ENCODE measurements around the gene VILL.

The VILL gene

GRCh38 chr3:38015984-38016383 lies 25.4 kb downstream of the VILL start:
- Histone ChIP-seq H3K4me2 (ENCODE audit: low read depth, low read length) (no peak overlapping the region), H3K9ac (ENCODE audit: low read length) (no peak overlapping the region), H2AFZ (ENCODE audit: low read length) (no peak overlapping the region), H3K79me2 (ENCODE audit: low read length) (no peaks in the 10 kb centered on the region), H3K4me3 (ENCODE audit: low read length) (no peak overlapping the region), H3K27me3 (replicated peaks; ENCODE audit: insufficient read depth, low read length) (no peaks in the 10 kb centered on the region), H3K9me3 (replicated peaks; ENCODE audit: insufficient read depth, low read length) (no peaks in the 10 kb centered on the region), H3K4me1 (ENCODE audit: low read length) (no peaks in the 10 kb centered on the region), H3K9me2 (replicated peaks; ENCODE audit: insufficient read depth, low read length) (no peaks in the 10 kb centered on the region), H3K27ac (ENCODE audit: low read length) (no peak overlapping the region), H3F3A (ENCODE audit: insufficient read depth, low read length) (no peaks in the 10 kb centered on the region), H4K20me1 (ENCODE audit: insufficient read depth, low read length) (no peaks in the 10 kb centered on the region), H3K36me3 (replicated peaks; ENCODE audit: insufficient read depth, low read length) (no peaks in the 10 kb centered on the region)
- TF ChIP-seq EZH2 (optimal IDR thresholded peaks at IDR 0.05; ENCODE audit: low read depth, low read length) (no peak), EZH2phosphoT487 (IDR thresholded peaks at IDR 0.05; ENCODE audit: low read length) (no peak)
- TF ChIP-seq, protein P1, sequence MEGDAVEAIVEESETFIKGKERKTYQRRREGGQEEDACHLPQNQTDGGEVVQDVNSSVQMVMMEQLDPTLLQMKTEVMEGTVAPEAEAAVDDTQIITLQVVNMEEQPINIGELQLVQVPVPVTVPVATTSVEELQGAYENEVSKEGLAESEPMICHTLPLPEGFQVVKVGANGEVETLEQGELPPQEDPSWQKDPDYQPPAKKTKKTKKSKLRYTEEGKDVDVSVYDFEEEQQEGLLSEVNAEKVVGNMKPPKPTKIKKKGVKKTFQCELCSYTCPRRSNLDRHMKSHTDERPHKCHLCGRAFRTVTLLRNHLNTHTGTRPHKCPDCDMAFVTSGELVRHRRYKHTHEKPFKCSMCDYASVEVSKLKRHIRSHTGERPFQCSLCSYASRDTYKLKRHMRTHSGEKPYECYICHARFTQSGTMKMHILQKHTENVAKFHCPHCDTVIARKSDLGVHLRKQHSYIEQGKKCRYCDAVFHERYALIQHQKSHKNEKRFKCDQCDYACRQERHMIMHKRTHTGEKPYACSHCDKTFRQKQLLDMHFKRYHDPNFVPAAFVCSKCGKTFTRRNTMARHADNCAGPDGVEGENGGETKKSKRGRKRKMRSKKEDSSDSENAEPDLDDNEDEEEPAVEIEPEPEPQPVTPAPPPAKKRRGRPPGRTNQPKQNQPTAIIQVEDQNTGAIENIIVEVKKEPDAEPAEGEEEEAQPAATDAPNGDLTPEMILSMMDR (IDR thresholded peaks at IDR 0.05; ENCODE audit: low read length) = no peak
- no peak for DNase-seq

GRCh38 chr3:38016410-38016809 lies 25.8 kb downstream of the VILL start:
- Histone ChIP-seq H3K27ac (ENCODE audit: low read length) (no peak overlapping the region), H3K36me3 (replicated peaks; ENCODE audit: insufficient read depth, low read length) (no peaks in the 10 kb centered on the region), H3K27me3 (replicated peaks; ENCODE audit: insufficient read depth, low read length) (no peaks in the 10 kb centered on the region), H3K4me1 (ENCODE audit: low read length) (no peaks in the 10 kb centered on the region), H3K4me3 (ENCODE audit: low read length) (no peak overlapping the region), H3K9ac (ENCODE audit: low read length) (no peak overlapping the region), H3F3A (ENCODE audit: insufficient read depth, low read length) (no peaks in the 10 kb centered on the region), H2AFZ (ENCODE audit: low read length) (no peak overlapping the region), H3K9me3 (replicated peaks; ENCODE audit: insufficient read depth, low read length) (no peaks in the 10 kb centered on the region), H4K20me1 (ENCODE audit: insufficient read depth, low read length) (no peaks in the 10 kb centered on the region), H3K4me2 (ENCODE audit: low read depth, low read length) (no peak overlapping the region), H3K9me2 (replicated peaks; ENCODE audit: insufficient read depth, low read length) (no peaks in the 10 kb centered on the region), H3K79me2 (ENCODE audit: low read length) (no peaks in the 10 kb centered on the region)
- TF ChIP-seq, protein P1 (IDR thresholded peaks at IDR 0.05; ENCODE audit: low read length) = no peak
- no peak for TF ChIP-seq EZH2 (optimal IDR thresholded peaks at IDR 0.05; ENCODE audit: low read depth, low read length)
- TF ChIP-seq EZH2phosphoT487 (IDR thresholded peaks at IDR 0.05; ENCODE audit: low read length) = no peak
- no peak for DNase-seq

GRCh38 chr3:38016847-38017444 lies 26.4 kb downstream of the VILL start:
- TF ChIP-seq EZH2 (optimal IDR thresholded peaks at IDR 0.05; ENCODE audit: low read depth, low read length) (no peak), EZH2phosphoT487 (IDR thresholded peaks at IDR 0.05; ENCODE audit: low read length) (no peak)
- TF ChIP-seq, protein P1 (IDR thresholded peaks at IDR 0.05; ENCODE audit: low read length) = no peak
- Histone ChIP-seq H3K9me3 (replicated peaks; ENCODE audit: insufficient read depth, low read length) (no peaks in the 10 kb centered on the region), H4K20me1 (ENCODE audit: insufficient read depth, low read length) (no peaks in the 10 kb centered on the region), H3K4me1 (ENCODE audit: low read length) (no peaks in the 10 kb centered on the region), H3K4me3 (ENCODE audit: low read length) (no peak overlapping the region), H2AFZ (ENCODE audit: low read length) (no peak overlapping the region), H3K9ac (ENCODE audit: low read length) (no peak overlapping the region), H3K27ac (ENCODE audit: low read length) (no peak overlapping the region), H3K27me3 (replicated peaks; ENCODE audit: insufficient read depth, low read length) (no peaks in the 10 kb centered on the region), H3F3A (ENCODE audit: insufficient read depth, low read length) (no peaks in the 10 kb centered on the region), H3K36me3 (replicated peaks; ENCODE audit: insufficient read depth, low read length) (no peaks in the 10 kb centered on the region), H3K79me2 (ENCODE audit: low read length) (no peaks in the 10 kb centered on the region), H3K9me2 (replicated peaks; ENCODE audit: insufficient read depth, low read length) (no peaks in the 10 kb centered on the region), H3K4me2 (ENCODE audit: low read depth, low read length) (no peak overlapping the region)
- DNase-seq = no peak
